NCI-H187 treated with DMSO at 0.1 percent for 48 hours (cell line): ENCODE results near the gene COL2A1.

Experiments
- DNase-seq: peaks from one replicate; lab custom pipeline; 2025; lab: John Stamatoyannopoulos, UW

COL2A1 gene

DNA sequence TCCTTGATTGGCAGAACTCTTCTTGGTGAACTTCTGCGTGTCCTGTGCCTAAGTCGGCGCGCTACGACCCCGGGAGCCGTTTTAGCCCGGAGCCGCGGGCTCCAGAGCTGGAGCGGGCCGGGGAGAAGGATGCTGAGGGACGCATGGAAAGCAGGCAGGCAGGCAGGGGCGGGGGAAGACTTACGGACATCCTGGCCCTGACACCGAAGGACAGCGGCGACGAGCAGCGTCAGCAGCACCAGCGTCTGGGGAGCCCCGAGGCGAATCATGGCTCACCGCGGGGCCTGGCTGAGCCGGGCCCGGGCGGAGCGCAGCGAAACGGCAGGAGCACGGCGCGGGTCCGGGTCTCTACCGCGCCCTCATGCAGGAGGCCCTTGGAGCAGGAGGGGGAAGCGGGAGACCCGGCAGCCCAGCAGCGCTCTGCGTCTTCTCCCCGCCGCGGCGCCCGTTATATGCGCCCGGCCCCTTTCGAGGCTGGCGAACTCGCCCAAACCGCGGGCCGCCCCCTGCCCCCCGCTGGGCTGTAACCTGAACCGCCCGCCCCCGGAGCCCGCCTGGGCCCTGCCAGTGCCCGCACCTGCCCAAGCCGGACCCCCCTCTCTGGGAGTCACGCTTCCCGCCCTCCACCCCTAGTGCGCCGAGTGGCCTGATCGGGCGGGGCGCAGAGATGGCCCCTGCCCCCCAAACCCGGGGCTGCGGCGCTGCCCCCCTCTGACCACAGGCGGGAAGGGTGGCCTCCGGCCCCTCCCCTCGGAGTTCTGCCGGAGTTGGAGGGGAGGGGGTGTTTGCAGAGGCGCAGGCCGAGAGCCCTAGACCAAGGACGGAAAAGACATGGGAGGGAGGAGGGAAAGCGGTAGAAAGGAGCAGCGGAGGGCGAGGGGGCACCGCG, at the start of gene COL2A1:
Gene COL2A1, minus strand, starts transcription at position 424 of the 889 bp plus-strand sequence. Its CDS starts 155 bp downstream, at position 269.
- DNase-seq = no peak

- DNase-seq = no peak
Measured at GRCh38 chr12:48053883-48054282, 49.6 kb upstream of the COL2A1 start.

- no peak for DNase-seq
Measured at GRCh38 chr12:48053122-48053521, 48.8 kb upstream of the COL2A1 start.

GRCh38 chr12:48051681-48052080, 47.4 kb upstream of the COL2A1 start:
- DNase-seq = no peak

DNA sequence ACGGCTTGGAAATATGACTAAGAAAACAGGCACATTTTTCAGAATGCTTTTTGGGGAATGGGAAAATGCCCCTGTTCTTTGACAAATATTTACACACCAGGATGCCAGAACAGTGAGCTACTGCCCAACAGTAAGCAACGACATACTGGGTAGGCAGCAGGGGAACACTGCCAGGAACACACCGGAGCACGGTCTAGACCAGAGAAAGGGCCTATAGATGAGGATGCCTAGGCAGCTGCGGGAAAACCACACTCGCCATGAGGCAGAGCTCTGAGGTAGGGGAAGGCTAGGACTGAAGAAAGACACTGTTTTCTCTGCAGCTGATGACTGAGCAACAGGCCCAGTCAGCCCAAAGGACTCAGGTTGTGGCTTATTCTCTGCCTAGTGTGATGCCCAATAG, 45.9 kb upstream of the COL2A1 start:
- no peak for DNase-seq

- no peak for DNase-seq
Measured at GRCh38 chr12:48045965-48046518, 41.8 kb upstream of the COL2A1 start.

GRCh38 chr12:48045061-48045846, 41.0 kb upstream of the COL2A1 start:
- DNase-seq = no peak

DNA sequence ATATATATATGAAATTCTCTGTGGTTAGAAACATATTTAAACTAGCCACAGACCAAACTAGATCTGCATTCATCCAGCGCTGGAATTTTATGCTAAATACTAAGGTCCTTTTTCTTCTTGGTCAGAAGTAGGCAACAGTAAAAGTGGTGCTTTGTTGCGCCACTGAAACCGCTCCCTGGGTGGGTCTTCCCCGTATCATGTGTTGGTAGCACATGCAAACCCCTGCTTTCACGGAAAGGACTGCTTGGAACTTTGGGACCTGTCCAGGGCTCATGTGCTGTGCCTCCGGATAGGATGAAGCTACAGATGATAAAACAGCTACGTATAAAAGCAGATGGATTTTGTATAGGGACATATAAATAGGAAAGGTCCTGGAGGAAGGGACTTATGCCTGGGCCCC, 40.1 kb upstream of the COL2A1 start:
- DNase-seq = no peak

DNA sequence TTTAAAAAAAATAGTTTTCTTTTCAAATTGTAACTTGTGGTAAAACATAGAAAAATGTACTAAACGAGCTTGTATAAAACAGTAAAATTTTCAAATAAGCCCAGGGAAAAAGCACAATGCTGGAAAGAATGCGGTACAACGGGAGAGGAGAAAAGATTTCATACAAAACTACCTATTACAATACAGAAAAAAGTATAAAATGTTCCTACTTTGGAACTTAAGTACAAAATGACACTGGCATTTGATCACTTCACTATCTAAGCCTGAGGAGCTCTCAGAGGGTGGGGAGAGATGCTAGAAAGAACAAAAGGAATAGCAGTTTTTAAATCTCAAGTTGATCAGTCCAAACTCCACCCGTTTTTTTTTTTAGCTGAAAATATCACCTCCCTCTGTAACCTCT, 39.5 kb upstream of the COL2A1 start:
- no peak for DNase-seq

- no peak for DNase-seq
Measured at GRCh38 chr12:48041591-48042423, 37.5 kb upstream of the COL2A1 start.

DNA sequence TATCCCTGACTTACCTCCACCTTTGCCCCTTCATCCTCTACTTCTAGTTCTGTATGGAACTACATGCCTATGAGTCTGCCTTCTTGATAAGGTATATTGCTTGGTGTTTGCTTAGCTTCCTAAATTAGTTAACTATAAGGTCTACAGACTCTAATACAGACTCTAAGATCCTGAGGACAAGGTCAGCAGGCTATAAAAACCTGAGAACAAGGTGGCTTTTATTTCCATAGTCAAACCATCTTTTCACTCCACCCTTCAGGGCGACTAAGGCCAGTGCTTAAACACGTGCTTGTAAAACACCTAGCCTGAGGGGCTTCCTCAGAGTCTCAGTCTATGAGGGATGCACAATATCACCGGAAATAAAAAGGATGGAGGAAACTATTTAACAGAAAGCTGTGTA, 36.1 kb upstream of the COL2A1 start:
- no peak for DNase-seq

DNA sequence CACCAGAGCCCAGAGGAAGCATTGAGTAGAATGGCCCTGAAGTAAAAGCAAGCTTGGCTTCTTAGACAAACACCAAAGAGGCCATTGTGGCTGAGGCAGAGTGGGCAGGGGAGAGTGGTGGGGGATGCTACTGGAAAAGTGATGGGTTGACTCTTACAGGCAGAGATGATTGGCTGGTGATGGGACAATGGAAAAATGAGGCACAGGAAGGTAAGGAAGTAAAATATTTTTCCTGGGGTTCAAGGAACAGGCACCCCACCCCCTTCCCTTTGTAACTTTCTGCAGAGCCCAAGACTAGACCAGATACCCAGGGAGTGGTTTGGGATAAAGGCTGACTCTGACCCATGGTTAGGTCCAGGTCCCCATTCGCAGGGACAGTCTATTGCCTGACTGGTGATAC, 34.9 kb upstream of the COL2A1 start:
- no peak for DNase-seq

- no peak for DNase-seq
Measured at GRCh38 chr12:48038085-48038484, 33.8 kb upstream of the COL2A1 start.

- DNase-seq = no peak
Measured at GRCh38 chr12:48037267-48037915, 33.1 kb upstream of the COL2A1 start.

DNA sequence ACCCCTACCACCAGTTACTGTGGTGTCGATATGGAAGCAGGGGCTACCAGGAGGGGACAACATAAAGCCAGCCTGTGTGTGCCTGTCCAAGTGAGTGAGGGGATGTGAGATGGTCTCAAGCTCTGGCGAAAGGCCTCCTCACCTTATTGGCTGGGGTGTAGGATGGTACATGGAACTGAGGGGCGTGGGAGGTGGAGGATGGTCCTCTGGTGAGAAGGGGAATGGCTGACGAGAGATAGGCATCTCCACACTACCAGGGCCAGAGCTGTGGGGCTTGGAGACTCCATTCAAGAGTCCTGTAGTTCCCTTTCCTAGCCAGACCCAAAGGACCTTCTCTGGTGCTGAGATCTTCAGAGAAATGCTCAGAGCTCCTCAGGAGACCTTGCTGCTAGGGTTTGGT, 32.5 kb upstream of the COL2A1 start:
- no peak for DNase-seq

DNA sequence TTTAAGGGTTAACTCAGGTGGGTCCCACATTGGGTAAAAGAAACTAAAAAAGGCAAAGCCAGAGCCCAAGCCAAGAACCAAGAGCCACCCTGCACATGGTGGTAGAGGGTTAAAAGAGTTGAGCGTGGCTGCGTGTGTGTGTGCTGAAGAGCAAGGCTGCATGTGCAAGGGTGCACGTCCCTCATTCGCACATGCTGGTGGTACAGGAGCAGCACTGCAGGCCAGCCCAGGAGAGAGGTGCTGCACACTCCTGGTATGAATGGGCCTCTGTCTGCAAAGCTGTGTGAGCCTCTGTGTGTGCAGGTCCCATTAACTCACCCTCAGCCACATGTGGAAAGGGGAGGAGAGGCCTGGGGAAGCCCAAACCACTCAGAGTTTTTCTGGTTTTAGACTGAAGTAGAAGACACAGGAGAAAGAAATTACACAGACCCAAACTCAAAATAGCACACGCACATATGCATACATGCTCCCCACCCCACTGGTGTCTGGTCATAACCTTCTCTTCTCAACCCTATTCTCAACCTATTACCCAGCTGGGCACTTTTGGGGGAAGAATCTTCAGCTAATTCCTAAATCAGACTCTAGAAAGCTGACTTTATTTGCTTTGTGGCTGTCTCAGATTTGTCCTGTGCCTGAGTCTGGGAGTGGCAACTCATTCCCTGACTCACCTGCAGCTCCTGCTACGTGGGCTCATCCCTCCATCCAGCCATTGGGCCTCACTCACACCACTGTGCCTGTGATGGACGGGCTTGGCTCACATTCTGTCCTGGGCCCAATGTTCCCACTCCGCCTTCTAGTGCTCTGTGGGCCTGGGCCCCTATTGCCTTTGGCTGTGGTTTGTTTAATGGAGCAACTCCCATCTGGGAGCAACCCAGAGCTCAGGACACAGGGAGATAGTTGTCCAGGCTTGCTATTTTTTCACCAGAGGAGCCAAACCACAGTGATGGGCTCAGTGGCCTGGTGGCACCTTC, 30.8 kb upstream of the COL2A1 start:
- DNase-seq = no peak

GRCh38 chr12:48033451-48033850, 29.2 kb upstream of the COL2A1 start:
- DNase-seq = no peak

DNA sequence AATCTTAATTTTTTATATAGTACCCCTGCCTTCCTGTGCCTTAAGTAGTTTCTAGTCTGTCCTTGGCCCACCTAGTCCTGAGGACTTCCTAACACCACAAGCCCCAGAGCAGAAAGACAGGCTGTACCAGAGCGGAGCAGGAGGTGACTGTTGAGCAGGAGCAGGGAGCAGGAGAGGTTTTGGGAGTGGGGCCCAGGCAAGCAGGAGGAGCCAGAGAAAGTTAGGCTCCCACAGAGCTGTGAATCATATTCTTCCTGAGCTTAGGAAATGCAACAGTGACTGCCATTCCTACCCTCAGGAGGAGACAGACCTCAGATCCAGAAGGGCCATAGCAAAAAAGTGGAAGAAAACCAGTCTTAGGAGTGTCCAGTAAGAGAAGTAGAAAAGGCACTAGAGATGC, 28.3 kb upstream of the COL2A1 start:
- DNase-seq = no peak

DNA sequence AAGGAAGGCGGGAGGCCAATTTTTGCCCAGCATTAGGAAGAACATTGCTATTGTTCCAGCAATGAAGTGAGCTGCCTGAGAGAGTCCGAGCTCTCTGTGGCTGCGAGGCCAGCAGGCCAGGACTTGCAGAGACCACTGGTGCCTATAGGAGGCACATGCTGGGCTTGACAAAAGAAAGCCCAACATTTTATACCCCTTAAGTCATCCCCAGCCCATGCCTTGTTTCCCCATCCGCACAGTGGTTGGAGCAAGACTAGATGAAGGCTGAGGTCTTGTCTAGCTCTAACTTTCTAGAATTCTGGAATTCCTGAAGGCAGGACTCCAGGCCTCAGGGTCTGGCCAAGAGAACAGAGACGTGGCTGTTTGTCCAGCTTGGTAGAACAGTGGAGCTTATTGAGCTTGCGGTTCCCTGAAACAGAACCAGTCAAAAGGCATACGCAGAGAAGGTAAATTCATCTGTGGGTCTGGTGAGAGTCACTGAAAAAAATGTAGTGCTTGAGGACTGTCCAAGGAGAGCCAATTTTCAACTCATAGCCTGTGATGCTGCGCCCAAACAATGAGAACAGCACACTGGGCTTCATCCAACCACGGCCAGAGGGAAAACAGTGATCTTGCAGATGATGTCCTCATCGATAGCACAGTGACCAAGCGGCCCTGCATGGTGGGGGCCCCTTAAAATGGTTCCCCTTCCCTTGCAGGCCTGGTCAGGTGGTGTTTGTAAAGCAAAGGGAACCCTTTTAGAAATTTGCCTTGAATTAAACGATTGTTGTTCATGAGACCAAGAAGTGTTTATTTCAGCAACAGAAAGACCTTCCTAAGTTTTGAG, 27.1 kb upstream of the COL2A1 start:
- no peak for DNase-seq
